SU-DHL-6 (cell line): ENCODE results near the gene CSNK1G3.
A peak's percentile ranks its signal among the peaks of the same experiment; 100 is the strongest.

Experiments used
- H2AFZ ChIP-seq: fragments of 200-600 bp; sonication (generic); 2 replicates; pipeline ENCODE4 v1.6.1; 2014; ENCODE audit warnings: low read depth, mild to moderate bottlenecking, moderate library complexity, mixed read lengths, antibody characterized with exemption, low read length; ENCODE audit not compliant: severe bottlenecking
- H3F3A ChIP-seq: fragments of 200-600 bp; shearing (Covaris generic); 2 replicates; pipeline ENCODE4 v1.6.0; 2016; ENCODE audit warnings: antibody characterized with exemption, mild to moderate bottlenecking; ENCODE audit not compliant: insufficient read depth
- H3K27ac ChIP-seq: fragments of 200-600 bp; sonication (generic); 2 replicates; pipeline ENCODE4 v1.5.1; 2016; ENCODE audit warnings: low read depth, mild to moderate bottlenecking, low read length, moderate library complexity, mixed read lengths
- H3K27me3 ChIP-seq: fragments of 200-600 bp; sonication (generic), shearing (Covaris generic); 2 replicates; pipeline ENCODE4 v1.6.0; 2014; ENCODE audit warnings: mild to moderate bottlenecking, low read length
- H3K36me3 ChIP-seq: fragments of 200-600 bp; sonication (generic); 2 replicates; pipeline ENCODE4 v1.6.1; 2014; ENCODE audit warnings: mild to moderate bottlenecking, low read length, mixed read lengths
- H3K4me2 ChIP-seq: fragments of 300-600, 200-600 bp; shearing (Covaris generic), sonication (generic); 2 replicates; pipeline ENCODE4 v1.6.0; 2014; ENCODE audit warnings: low read length, low read depth, mild to moderate bottlenecking; ENCODE audit not compliant: poor library complexity, severe bottlenecking
- H3K4me3 ChIP-seq: fragments of 200-600 bp; sonication (generic); 2 replicates; pipeline ENCODE4 v1.5.1; 2014; ENCODE audit warnings: antibody characterized with exemption, low read length, mild to moderate bottlenecking, mixed read lengths; ENCODE audit not compliant: insufficient read depth, poor library complexity, severe bottlenecking
- H3K79me2 ChIP-seq: fragments of 200-600 bp; sonication (generic); 2 replicates; pipeline ENCODE4 v1.6.1; 2014; ENCODE audit warnings: mild to moderate bottlenecking, low read length, moderate library complexity; ENCODE audit not compliant: insufficient read depth
- H3K9ac ChIP-seq: fragments of 200-600 bp; sonication (generic); 2 replicates; pipeline ENCODE4 v1.7.0; 2014; ENCODE audit warnings: mild to moderate bottlenecking, low read length
- H3K9me2 ChIP-seq: fragments of 200-600 bp; sonication (generic); replicated peaks from 2 replicates; pipeline ENCODE4 v1.6.1; 2014; ENCODE audit warnings: low read length; ENCODE audit not compliant: insufficient read depth
- H3K9me3 ChIP-seq: fragments of 200-600 bp; sonication (generic); 2 replicates; pipeline ENCODE4 v1.6.1; 2014; ENCODE audit warnings: low read length, mixed read lengths; ENCODE audit not compliant: insufficient read depth
- H4K20me1 ChIP-seq: fragments of 200-600 bp; sonication (generic); 2 replicates; pipeline ENCODE4 v1.6.1; 2014; ENCODE audit warnings: low read depth, mild to moderate bottlenecking, antibody characterized with exemption, low read length, moderate library complexity, mixed read lengths
- EZH2phosphoT487 ChIP-seq: fragments of 200-600 bp; sonication (generic), shearing (Covaris generic); conservative IDR thresholded peaks from 2 replicates; pipeline ENCODE4 v1.6.1; 2018; ENCODE audit warnings: mild to moderate bottlenecking, antibody characterized with exemption, low read length, moderate library complexity, mixed read lengths
- TF ChIP-seq, protein P1 (sequence below): fragments of 200-600 bp; sonication (generic); IDR thresholded peaks from one replicate; pipeline ENCODE4 v1.5.1; 2017; ENCODE audit warnings: antibody characterized with exemption, mild to moderate bottlenecking, low read length, moderate library complexity; ENCODE audit not compliant: insufficient read depth, poor library complexity, severe bottlenecking

The CSNK1G3 gene

DNA sequence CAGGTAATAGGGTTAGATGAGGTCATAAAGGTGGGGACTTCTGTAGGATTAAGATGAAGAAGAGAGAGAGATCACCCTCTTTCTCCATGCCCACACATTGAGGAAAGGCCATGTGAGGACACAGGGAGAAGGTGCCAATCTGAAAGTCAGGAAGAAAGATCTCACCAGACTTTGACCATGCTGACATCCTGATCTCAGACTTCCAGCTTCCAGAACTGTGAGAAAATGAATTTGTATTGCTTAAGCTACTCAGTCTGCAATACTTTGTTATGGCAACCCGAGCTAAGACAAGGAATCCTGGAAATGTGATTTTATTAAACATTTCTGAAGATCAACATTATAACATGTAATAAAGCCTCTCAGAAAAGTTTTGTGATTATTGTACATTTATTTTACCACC lies 3.5 kb upstream of the CSNK1G3 start:
- TF ChIP-seq, protein P1, sequence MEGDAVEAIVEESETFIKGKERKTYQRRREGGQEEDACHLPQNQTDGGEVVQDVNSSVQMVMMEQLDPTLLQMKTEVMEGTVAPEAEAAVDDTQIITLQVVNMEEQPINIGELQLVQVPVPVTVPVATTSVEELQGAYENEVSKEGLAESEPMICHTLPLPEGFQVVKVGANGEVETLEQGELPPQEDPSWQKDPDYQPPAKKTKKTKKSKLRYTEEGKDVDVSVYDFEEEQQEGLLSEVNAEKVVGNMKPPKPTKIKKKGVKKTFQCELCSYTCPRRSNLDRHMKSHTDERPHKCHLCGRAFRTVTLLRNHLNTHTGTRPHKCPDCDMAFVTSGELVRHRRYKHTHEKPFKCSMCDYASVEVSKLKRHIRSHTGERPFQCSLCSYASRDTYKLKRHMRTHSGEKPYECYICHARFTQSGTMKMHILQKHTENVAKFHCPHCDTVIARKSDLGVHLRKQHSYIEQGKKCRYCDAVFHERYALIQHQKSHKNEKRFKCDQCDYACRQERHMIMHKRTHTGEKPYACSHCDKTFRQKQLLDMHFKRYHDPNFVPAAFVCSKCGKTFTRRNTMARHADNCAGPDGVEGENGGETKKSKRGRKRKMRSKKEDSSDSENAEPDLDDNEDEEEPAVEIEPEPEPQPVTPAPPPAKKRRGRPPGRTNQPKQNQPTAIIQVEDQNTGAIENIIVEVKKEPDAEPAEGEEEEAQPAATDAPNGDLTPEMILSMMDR, result no peak
- TF ChIP-seq EZH2phosphoT487, result no peak
- Histone ChIP-seq H3K79me2 (no peaks in the 10 kb centered on the region; the same call in 1 of the 2 replicates), H3K36me3 (no peaks in the 10 kb centered on the region), H3K9me2 (no peaks in the 10 kb centered on the region), H3K9me3 (no peaks in the 10 kb centered on the region), H3K9ac (no peak overlapping the region), H3K4me2 (no peak overlapping the region), H3F3A (0 out of 2 replicates have a peak, but pooled peaks cover 8% of the 10 kb centered on the region), H4K20me1 (no peaks in the 10 kb centered on the region), H3K27ac (no peak overlapping the region), H3K27me3 (no peaks in the 10 kb centered on the region), H3K4me3 (no peak overlapping the region), H2AFZ (no peak overlapping the region)

- Histone ChIP-seq H3K27me3 (no peaks in the 10 kb centered on the region), H4K20me1 (peaks cover 15% of the 10 kb centered on the region), H3K9ac (peak overlapping the region; percentile 72), H3K4me2 (peak overlapping the region; percentile 53), H3F3A (0 out of 2 replicates have a peak, but pooled peaks cover 8% of the 10 kb centered on the region), H3K79me2 (peaks cover 12% of the 10 kb centered on the region; the same call in 1 of the 2 replicates), H3K9me2 (no peaks in the 10 kb centered on the region), H3K9me3 (no peaks in the 10 kb centered on the region), H2AFZ (peak overlapping the region; percentile 86), H3K27ac (no peak overlapping the region), H3K4me3 (peak overlapping the region; percentile 84), H3K36me3 (no peaks in the 10 kb centered on the region)
- TF ChIP-seq EZH2phosphoT487, result no peak
- TF ChIP-seq, protein P1, result no peak
Measured at GRCh38 chr5:123511290-123511647, 708 bp upstream of the CSNK1G3 start.

DNA sequence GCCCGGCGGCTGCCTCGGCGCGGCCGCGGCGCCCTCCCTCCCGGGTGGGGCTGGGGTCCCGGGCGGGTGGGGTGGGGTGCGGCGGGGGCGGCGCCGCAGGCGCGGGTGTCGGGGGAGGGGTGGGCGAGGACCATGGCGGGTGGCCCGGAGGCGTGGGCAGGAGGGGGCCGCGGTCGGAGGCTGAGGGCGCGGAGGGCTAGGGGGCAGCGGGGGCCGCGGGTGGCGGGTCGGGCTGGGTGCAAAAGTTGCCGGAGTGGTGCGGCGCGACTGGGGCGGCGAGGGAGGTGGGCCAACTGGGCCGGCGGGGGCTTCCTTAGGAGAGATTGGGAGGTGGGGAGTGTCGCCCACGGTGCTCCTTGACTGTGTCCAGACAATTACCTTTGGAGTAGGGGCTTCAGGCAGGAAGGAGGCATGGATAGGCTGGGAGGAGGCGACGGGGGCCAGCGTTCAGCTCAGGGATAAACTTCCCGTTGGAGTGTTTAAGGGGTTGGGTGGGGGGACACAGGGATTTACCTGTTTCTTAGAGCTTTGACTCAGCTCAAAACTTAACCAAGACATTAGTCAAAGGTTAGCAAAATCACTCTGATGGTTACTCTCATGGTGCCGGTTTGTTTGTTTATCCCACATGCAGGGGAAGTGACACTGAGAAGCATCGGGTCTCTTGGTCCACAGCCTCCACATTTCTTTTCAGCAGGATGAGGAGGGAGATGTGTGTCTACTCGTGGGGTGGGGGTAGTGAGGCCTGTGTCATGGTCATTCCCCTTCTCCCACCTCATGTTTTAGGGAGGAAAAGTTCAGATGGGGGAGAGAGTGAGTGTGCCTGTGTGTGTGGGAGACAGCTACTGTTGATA lies 859 bp downstream of the CSNK1G3 start:
- H3K79me2 ChIP-seq, result peaks cover 26% of the 10 kb centered on the region; the same call in 1 of the 2 replicates
- TF ChIP-seq EZH2phosphoT487, result no peak
- TF ChIP-seq, protein P1, result no peak
- H3K9ac ChIP-seq, result peak overlapping the region; percentile 72
- no peaks in the 10 kb centered on the region for H3K9me3 ChIP-seq
- no peaks in the 10 kb centered on the region for H3K9me2 ChIP-seq
- peaks cover 26% of the 10 kb centered on the region for H4K20me1 ChIP-seq
- H3F3A ChIP-seq, result 0 out of 2 replicates have a peak, but pooled peaks cover 8% of the 10 kb centered on the region
- no peaks in the 10 kb centered on the region for H3K36me3 ChIP-seq
- H3K4me3 ChIP-seq, result peak overlapping the region; percentile 84
- peak overlapping the region; percentile 72 for H3K4me2 ChIP-seq
- H3K27ac ChIP-seq, result peak overlapping the region; percentile 58; the same call in 1 of the 2 replicates
- no peak overlapping the region for H2AFZ ChIP-seq
- no peaks in the 10 kb centered on the region for H3K27me3 ChIP-seq
